ENCODE measurements around the gene ANKRD27.

- TF ChIP-seq KLF1 (tag by site-specific recombination; IDR thresholded peaks at IDR 0.05) (no peak), ELK4 (IDR thresholded peaks at IDR 0.05; ENCODE audit: borderline replicate concordance, low read depth, low read length) (no peak)
Observed at GRCh38 chr19:32677657-32678056, 2.7 kb upstream of the ANKRD27 start.

Data from HEK293 (cell line).